HepG2 (cell line): ENCODE measurements around the gene TGM2. TPM values are rescaled to one million over a fixed set of nuclear protein-coding genes. Genes with fewer than 3 reads are reported as not detected.

ENCODE experiments used
- ATM ChIP-seq: fragments of 450-650 bp; IDR thresholded peaks from 2 replicates; pipeline ENCODE4 v1.7.1; 2017; ENCODE audit warnings: mild to moderate bottlenecking, borderline replicate concordance
- BHLHE40 ChIP-seq: IDR thresholded peaks from 2 replicates; pipeline ENCODE4 v1.6.1; 2011; ENCODE audit warnings: low read length, improper control_type of control experiment
- CEBPG ChIP-seq: IDR thresholded peaks from 2 replicates; pipeline ENCODE4 v1.6.1; 2016
- FOXK1 ChIP-seq: sonication (generic); formaldehyde crosslinking; IDR thresholded peaks from 2 replicates; pipeline ENCODE4 v1.4.0; 2020; ENCODE audit warnings: low read depth, missing genetic modification reagents, borderline replicate concordance
- GABPA ChIP-seq, 2 experiments: IDR thresholded peaks; 2 replicates each; pipeline ENCODE4 v1.6.1; 2011 to 2016; ENCODE audit warnings: low read depth in 2 of 2, low read length in 1 of 2, missing biosample characterization in 1 of 2, missing genetic modification characterization in 1 of 2
- GABPB1 ChIP-seq: IDR thresholded peaks from 2 replicates; pipeline ENCODE4 v1.6.1; 2016; ENCODE audit warnings: mild to moderate bottlenecking, missing genetic modification reagents, moderate library complexity, missing compliant biosample characterization
- HDAC1 ChIP-seq: sonication (generic); formaldehyde crosslinking; IDR thresholded peaks from 2 replicates; pipeline ENCODE4 v1.5.1; 2020; ENCODE audit warnings: mild to moderate bottlenecking, missing genetic modification reagents
- IRX3 ChIP-seq: sonication (generic); formaldehyde crosslinking; IDR thresholded peaks from 2 replicates; pipeline ENCODE4 v1.8.1; 2023; ENCODE audit warnings: mild to moderate bottlenecking, low read depth, missing genetic modification reagents, borderline replicate concordance
- KAT8 ChIP-seq: IDR thresholded peaks from 2 replicates; pipeline ENCODE4 v1.6.1; 2016; ENCODE audit warnings: missing genetic modification reagents, missing compliant biosample characterization
- KDM1A ChIP-seq: IDR thresholded peaks from 2 replicates; pipeline ENCODE4 v1.6.1; 2016; ENCODE audit warnings: missing compliant biosample characterization
- MTF1 ChIP-seq: sonication (generic); formaldehyde crosslinking; IDR thresholded peaks from 2 replicates; pipeline ENCODE4 v1.5.0; 2020; ENCODE audit warnings: missing genetic modification reagents
- MXD3 ChIP-seq: IDR thresholded peaks from 2 replicates; pipeline ENCODE4 v1.6.1; 2016; ENCODE audit warnings: mild to moderate bottlenecking, missing biosample characterization, missing genetic modification reagents
- MZF1 ChIP-seq: sonication (generic); formaldehyde crosslinking; IDR thresholded peaks from 2 replicates; pipeline ENCODE4 v1.8.1; 2023; ENCODE audit warnings: mild to moderate bottlenecking, missing genetic modification reagents, borderline replicate concordance
- NR0B2 ChIP-seq: sonication (generic); formaldehyde crosslinking; IDR thresholded peaks from 2 replicates; pipeline ENCODE4 v1.4.0; 2020; ENCODE audit warnings: mild to moderate bottlenecking, missing genetic modification reagents
- PHF5A ChIP-seq: IDR thresholded peaks from one replicate; pipeline ENCODE4 v1.6.1; 2018; ENCODE audit warnings: low read depth, missing genetic modification reagents; ENCODE audit not compliant: unreplicated experiment
- PHF8 ChIP-seq: sonication (generic); formaldehyde crosslinking; IDR thresholded peaks from 2 replicates; pipeline ENCODE4 v1.5.0; 2020; ENCODE audit warnings: missing genetic modification reagents
- RELA ChIP-seq: sonication (generic); formaldehyde crosslinking; IDR thresholded peaks from 2 replicates; pipeline ENCODE4 v1.4.0; 2020; ENCODE audit warnings: missing genetic modification reagents
- SP2 ChIP-seq: sonication (generic); formaldehyde crosslinking; IDR thresholded peaks from 2 replicates; pipeline ENCODE4 v1.5.1; 2020; ENCODE audit warnings: mild to moderate bottlenecking, missing genetic modification reagents
- SYNCRIP ChIP-seq: fragments of 200-400 bp; formaldehyde crosslinking; IDR thresholded peaks from 2 replicates; pipeline ENCODE4 v1.6.1; 2018; ENCODE audit warnings: mild to moderate bottlenecking, low read depth, low read length; ENCODE audit not compliant: insufficient read depth
- TFAP4 ChIP-seq: sonication (generic); IDR thresholded peaks from 2 replicates; pipeline ENCODE4 v1.6.1; 2016; ENCODE audit warnings: low read depth, borderline replicate concordance
- TP53 ChIP-seq: sonication (generic); formaldehyde crosslinking; conservative IDR thresholded peaks from 2 replicates; pipeline ENCODE4 v1.4.0; 2020; ENCODE audit warnings: missing genetic modification reagents
- U2AF1 ChIP-seq: fragments of 200-400 bp; formaldehyde crosslinking; optimal IDR thresholded peaks from 2 replicates; pipeline ENCODE3; 2017; ENCODE audit warnings: mild to moderate bottlenecking, low read depth, low read length
- ZFP82 ChIP-seq: sonication (generic); formaldehyde crosslinking; IDR thresholded peaks from 2 replicates; pipeline ENCODE4 v1.5.1; 2020; ENCODE audit warnings: mild to moderate bottlenecking, missing genetic modification reagents, borderline replicate concordance
- ZFP90 ChIP-seq: sonication (generic); formaldehyde crosslinking; IDR thresholded peaks from 2 replicates; pipeline ENCODE4 v1.8.0; 2022; ENCODE audit warnings: missing genetic modification reagents, mild to moderate bottlenecking, inconsistent platforms, borderline replicate concordance
- ZNF17 ChIP-seq: sonication (generic); formaldehyde crosslinking; IDR thresholded peaks from 2 replicates; pipeline ENCODE4 v1.5.0; 2020; ENCODE audit warnings: mild to moderate bottlenecking, missing genetic modification reagents
- ZNF20 ChIP-seq: sonication (generic); formaldehyde crosslinking; IDR thresholded peaks from 2 replicates; pipeline ENCODE4 v1.4.0; 2020; ENCODE audit warnings: mild to moderate bottlenecking, moderate library complexity, missing genetic modification reagents
- ZNF350 ChIP-seq: sonication (generic); formaldehyde crosslinking; IDR thresholded peaks from 2 replicates; pipeline ENCODE4 v1.4.0; 2020; ENCODE audit warnings: mild to moderate bottlenecking, low read depth, missing genetic modification reagents, borderline replicate concordance
- ZNF563 ChIP-seq: sonication (generic); formaldehyde crosslinking; IDR thresholded peaks from 2 replicates; pipeline ENCODE4 v1.8.0; 2022; ENCODE audit warnings: mild to moderate bottlenecking, moderate library complexity, missing genetic modification reagents
- ZNF564 ChIP-seq: sonication (generic); formaldehyde crosslinking; IDR thresholded peaks from 2 replicates; pipeline ENCODE4 v1.8.1; 2023; ENCODE audit warnings: mild to moderate bottlenecking, missing genetic modification reagents
- ZNF598 ChIP-seq: sonication (generic); formaldehyde crosslinking; IDR thresholded peaks from 2 replicates; pipeline ENCODE4 v1.5.1; 2020; ENCODE audit warnings: mild to moderate bottlenecking, missing genetic modification reagents, borderline replicate concordance
- ZNF768 ChIP-seq: sonication (generic); formaldehyde crosslinking; IDR thresholded peaks from 2 replicates; pipeline ENCODE4 v1.4.0; 2020; ENCODE audit warnings: missing genetic modification reagents
- ZNF777 ChIP-seq: sonication (generic); formaldehyde crosslinking; IDR thresholded peaks from 2 replicates; pipeline ENCODE4 v1.4.0; 2020; ENCODE audit warnings: missing genetic modification reagents
- polyA plus RNA-seq, 8 experiments: library from polyadenylated mRNA; depleted of rRNA in 3 of 8; stranded (reverse) in 7 of 8; unstranded in 1 of 8; fragments of >200 nt; fragmentation: Illumina TruSeq in 4 of 8; extraction: Trizol in 4 of 8; gene quantifications; 2 replicates each; pipeline versions ENCODE4 v1.2.1 to v1.2.3, GENCODE V29; 2011 to 2016; ENCODE audit warnings: low read depth in 4 of 8, missing spikeins in 1 of 8, mixed read lengths in 1 of 8; ENCODE audit not compliant: insufficient read depth in 1 of 8
- total RNA-seq, 5 experiments: library from RNA; depleted of rRNA; stranded (reverse); fragments of >200 nt; fragmentation: Illumina TruSeq; extraction: Trizol; gene quantifications; 2 replicates each; pipeline ENCODE4 v1.2.3, GENCODE V29; 2016; ENCODE audit warnings: low read depth in 1 of 5

TGM2 gene
- total and polyA plus RNA-seq, 2 of the 13 experiments (the other 11 are each of a cell fraction or from before 2014, with no cell fraction given): 4.2 to 46.4 TPM

GRCh38 chr20:38167851-38168760 is 3.0 kb upstream of the TGM2 start (continued):
- TF ChIP-seq MXD3 (CRISPR knock-in tag) (no peak), ATM (no peak), KDM1A (peak; percentile 32; the same call in 1 of the 2 replicates), BHLHE40 (no peak), TFAP4 (peak; percentile 95), ZNF563 (CRISPR knock-in tag) (no peak), ZNF564 (CRISPR knock-in tag) (no peak), KAT8 (CRISPR knock-in tag) (peak; percentile 75), ZNF350 (peak; percentile 76), ZFP82 (no peak), ZNF777 (no peak), GABPB1 (CRISPR knock-in tag) (peak; percentile 74), SYNCRIP (no peak), PHF5A (CRISPR knock-in tag) (no peak), IRX3 (CRISPR knock-in tag) (no peak), ZNF20 (CRISPR knock-in tag) (no peak), FOXK1 (CRISPR knock-in tag) (no peak), ZNF598 (CRISPR knock-in tag) (no peak), GABPA (IDR thresholded peaks at IDR 0.05; ENCODE audit: low read depth, low read length) (no peak), GABPA (CRISPR knock-in tag; IDR thresholded peaks at IDR 0.05; ENCODE audit: low read depth) (no peak), ZFP90 (CRISPR knock-in tag) (no peak), PHF8 (CRISPR knock-in tag) (no peak; the same call in 1 of the 2 replicates), SP2 (CRISPR knock-in tag) (no peak), ZNF17 (no peak), CEBPG (CRISPR knock-in tag) (peak; percentile 94), ZNF768 (CRISPR knock-in tag) (peak; percentile 96), TP53 (CRISPR knock-in tag) (no peak; the same call in none of the 2 replicates), RELA (CRISPR knock-in tag) (no peak), HDAC1 (peak; percentile 72; the same call in 1 of the 2 replicates), NR0B2 (CRISPR knock-in tag) (peak; percentile 91; the same call in 1 of the 2 replicates), MTF1 (CRISPR knock-in tag) (no peak), MZF1 (CRISPR knock-in tag) (peak; percentile 88), U2AF1 (no peak)
